NCI-H460 (cell line): ENCODE results near the gene COL6A1. TPM values are rescaled to one million over a fixed set of nuclear protein-coding genes. Genes with fewer than 3 reads are reported as not detected.
A peak's percentile ranks its signal among the peaks of the same experiment; 100 is the strongest.
"Not testable (repeated sequence)": the region's sequence is repeated elsewhere in the genome, so short reads cannot be mapped to it uniquely, and the experiment has no call there.

ENCODE experiments used
- DNase-seq: peaks from one replicate; pipeline ENCODE4 v3.0.0-alpha.2; 2016; ENCODE audit warnings: low read depth; ENCODE audit errors: extremely low read depth
- total RNA-seq: library from RNA; depleted of rRNA; stranded (reverse); fragments of >200 nt; shearing (Covaris generic); gene quantifications from 2 replicates; pipeline ENCODE4 v1.2.3, GENCODE V29; 2014

COL6A1 gene
- total RNA-seq, 1 experiment from 2014 or later = 41.9 TPM

- no peak for DNase-seq
These were observed 18.4 kb upstream of the COL6A1 start for GRCh38 chr21:45963232-45963570.

DNA sequence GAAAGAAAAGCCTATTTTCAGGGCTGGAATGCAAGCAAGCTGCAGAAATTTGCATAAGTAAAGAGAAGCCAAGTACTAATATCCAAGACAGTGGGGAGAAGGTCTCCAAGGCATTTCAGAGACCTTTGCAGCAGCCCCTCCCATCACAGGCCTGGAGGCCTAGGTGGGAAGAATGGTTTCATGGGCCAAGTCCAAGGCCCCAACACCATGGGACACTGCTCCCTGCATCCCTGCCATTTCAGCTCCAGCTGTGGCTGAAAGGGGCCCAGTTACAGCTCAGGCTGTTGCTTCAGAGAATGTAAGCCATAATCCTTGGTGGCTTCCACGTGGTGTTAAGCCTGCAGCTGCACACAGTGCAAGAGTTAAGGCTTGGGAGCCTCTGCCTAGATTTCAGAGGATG, 16.9 kb upstream of the COL6A1 start:
- no peak for DNase-seq

DNA sequence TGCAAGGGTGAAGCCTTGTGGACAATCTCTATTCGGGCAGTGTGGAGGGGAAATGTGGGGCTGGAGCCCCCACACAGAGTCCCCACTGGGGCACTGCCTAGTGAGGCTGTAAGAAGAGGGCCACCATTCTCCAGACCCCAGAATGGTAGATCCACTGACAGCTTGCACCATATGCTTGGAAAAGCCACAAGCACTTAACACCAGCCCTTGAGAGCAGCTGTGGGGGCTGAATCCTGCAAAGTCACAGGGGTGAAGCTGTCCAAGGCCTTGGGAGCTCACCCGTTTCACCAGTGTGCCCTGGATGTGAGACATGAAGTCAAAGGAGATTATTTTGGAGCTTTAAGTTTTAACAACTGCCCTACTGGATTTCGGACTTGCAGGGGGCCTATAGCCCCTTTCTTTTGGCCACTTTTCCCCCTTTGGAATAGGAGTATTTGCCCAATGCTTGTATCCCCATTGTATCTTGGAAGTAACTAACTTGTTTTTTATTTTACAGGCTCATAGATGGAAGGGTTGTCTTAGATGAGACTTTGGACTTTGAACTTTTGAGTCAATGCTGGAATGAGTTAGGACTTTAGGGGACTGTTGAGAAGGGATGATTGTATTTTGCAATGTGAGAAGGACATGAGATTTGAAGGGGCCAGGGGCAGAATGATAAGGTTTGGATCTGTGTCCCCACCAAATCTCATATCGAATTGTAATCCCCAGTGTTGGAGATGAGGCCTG, 16.3 kb upstream of the COL6A1 start:
- no peak for DNase-seq

GRCh38 chr21:45966791-45967394, 14.7 kb upstream of the COL6A1 start:
- no peak for DNase-seq

- DNase-seq = no peak
These were observed 11.5 kb upstream of the COL6A1 start for GRCh38 chr21:45969921-45970673.

- peak; percentile 25 for DNase-seq
These were observed 10.6 kb upstream of the COL6A1 start for GRCh38 chr21:45970674-45971615.

GRCh38 chr21:45971616-45972352, 9.8 kb upstream of the COL6A1 start:
- no peak for DNase-seq

DNA sequence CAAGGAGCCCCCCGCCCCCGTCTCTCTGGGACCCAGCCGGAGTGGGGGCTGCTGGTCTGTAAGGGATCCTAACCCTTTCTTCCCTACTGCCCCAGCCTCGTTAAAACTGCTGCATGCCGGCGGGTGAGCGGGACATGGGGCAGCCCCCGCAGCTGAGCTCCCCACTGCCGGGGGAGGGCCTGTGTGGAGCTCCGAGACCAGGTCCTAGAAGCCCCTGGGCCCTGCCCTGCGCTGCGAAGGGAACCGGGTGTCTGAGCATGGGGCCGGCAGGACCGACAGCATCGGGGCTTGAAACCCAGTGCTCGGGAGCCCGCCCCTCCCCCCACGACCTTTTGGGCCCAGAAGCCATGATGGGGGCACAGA, 9.2 kb upstream of the COL6A1 start:
- DNase-seq = no peak

DNA sequence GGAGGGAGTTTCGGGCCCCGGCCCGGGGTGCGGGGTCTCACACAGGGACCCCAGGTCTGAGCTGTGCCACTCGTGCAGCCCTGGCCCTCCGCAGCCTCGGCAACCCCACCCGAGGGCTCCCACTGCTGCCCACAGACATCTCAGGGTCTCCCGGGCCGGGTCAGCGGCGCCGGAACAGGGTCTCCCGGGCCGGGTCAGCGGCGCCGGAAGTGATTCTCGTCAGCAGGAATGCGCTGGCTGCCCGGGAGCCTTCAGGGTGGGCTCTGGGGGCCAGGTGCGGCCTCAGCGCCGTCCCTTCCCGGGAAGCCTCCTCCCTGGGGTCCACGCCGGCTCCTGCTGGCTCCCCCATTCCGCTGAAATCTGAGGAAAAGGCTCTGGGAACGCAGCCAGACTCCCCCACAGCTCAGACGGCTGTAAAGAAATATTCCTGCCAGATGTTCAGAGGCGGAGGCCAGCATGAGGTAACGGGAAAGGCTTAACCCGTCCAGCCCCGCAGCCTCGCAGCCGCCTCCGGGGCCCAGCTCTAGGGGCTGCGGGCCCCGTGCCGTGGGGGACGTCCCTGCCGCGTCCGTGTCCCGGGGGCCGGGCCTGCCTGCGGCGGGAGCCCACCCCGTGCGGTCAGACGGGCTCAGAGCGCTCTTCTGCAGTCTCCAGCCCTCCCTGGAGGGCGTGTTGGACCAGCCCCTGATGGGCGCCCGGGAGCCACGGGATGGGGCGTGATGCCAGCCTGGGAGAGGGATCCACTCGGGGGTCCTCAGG, 8.7 kb upstream of the COL6A1 start:
- no peak for DNase-seq

DNA sequence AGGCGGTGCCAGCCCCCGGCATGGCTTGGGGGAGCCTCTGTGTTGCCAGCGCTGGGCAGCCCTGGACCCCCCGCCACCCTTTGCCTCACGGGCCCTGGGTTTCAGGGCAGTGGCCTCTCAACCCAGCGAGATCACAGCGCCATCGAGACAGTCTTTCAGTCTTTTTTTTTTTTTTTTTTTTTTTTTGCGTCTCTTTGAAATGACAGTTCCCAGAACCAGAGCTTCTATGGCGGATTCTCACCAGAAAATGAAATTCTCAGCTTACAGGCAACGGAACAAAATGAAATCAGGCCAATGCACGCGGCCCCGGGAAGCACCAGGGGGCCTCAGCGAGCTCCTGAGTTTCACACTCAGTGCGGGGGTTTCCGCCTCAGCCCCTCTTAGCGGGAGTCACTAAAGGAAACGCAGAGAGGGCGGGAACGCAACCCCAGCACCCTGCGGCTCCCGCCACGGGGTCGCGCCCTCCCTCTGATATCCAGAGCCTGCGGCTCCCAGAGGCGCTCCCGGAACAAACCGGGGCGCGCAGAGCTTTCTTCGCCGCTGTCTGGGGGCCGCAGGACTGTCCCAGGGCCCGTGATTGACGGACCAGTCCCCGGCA, 8.0 kb upstream of the COL6A1 start:
- peak; percentile 38 for DNase-seq

DNA sequence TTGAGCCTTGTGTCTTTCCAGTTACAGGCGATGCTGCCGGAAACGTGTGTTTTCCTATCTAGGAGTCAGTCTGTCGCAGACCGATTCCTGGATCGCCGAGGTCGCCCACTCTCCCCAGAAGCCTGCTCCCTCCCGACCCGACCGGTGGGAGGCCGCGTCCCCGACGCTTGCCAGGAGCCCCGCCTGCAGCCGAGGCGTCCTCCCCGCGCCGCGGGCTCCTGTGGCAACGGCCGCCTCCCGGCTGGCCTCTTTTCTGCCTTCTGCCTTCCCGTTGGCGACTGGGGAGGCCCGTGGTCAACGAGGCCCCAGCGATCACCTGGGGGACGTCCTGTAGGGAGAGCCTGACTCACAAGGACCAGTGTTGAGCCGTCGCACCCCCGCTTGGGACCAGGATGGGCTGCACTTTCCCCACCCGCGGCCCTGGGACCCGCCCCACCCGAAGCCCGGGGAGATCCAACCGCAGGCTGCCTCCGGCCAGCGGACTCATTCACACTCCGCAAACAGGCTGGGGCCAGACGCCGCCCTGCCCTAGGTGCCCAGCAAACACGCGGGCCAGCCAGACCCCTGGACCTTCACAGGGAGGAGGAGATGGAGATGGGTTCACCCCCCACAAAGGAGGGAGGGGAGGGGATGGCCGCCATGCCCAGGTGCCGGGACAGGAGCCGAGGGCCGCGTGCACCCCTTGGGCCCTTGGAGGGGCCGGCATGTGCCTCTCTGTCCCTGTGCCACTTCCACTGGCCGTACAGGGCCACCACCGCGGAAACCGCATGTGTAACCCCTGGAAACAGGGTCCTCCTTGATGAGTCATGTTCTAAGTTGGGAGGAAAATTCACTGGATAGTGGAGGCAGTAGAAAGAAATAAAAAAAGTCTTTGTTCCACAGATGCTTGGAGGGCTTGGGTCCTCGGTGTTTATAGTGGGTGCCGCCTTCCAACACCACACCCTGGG, 7.2 kb upstream of the COL6A1 start:
- no peak for DNase-seq

GRCh38 chr21:45975020-45975666, 6.4 kb upstream of the COL6A1 start:
- no peak for DNase-seq

DNA sequence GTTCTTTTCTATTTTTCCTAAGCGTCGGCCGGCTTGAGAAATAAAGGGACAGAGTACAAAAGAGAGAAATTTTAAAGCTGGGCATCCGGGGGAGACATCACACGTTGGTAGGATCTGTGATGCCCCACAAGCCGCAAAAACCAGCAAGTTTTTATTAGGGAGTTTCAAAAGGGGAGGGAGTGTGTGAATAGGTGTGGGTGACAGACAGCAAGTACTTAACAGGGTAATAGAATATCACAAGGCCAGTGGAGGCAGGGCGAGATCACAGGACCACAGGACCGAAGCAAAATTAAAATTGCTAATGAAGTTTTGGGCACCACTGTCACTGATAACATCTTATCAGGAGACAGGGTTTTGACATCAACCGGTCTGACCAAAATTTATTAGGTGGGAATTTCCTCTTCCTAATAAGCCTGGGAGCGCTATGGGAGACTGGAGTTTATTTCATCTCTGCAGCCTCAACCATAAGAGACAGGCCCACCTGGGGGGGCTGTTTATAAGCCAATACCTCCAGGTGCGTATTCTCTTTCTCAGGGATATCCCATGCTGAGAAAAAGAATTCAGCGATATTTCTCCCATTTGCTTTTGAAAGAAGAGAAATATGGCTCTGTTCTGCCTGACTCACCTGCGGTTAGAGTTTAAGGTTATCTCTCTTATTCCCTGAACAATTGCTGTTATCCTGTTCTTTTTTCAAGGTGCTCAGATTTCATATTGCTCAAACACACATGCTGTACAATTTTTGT, 5.7 kb upstream of the COL6A1 start:
- DNase-seq = not testable (repeated sequence)

DNA sequence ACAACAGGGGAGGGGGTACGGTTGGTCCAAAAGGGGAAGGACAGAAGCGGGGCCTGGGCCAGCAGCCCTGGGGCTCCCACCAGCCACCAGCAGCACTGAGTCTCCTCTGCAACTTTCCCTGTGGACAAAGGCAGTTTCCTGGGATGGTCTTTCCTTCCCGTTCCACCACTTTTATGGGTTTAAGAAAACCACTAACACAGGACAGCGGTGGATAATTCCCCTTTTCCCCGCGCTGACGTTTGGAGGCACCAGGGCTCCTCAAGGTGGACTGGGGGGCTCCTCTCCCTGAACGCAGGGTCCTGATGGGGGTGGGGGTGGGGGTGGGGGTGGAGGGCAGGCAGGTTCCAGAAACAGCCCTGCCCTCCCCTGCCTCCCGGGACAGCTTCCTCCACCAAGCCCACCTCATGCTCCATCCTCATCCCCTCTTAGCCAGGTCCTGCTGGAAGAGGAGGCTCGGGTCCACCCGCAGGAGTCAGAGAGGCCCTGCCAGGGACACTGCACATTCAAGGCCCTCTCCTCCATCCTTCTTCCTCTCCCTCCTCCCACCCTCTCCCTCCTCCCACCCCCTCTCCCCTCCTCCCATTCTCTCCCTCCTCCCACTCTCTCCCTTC, 4.8 kb upstream of the COL6A1 start:
- DNase-seq = no peak

GRCh38 chr21:45977396-45977795, 4.2 kb upstream of the COL6A1 start:
- DNase-seq = no peak

- DNase-seq = peak; percentile 22
These were observed 2.4 kb upstream of the COL6A1 start for GRCh38 chr21:45979141-45979631.
